ENCODE data around the gene SKOR1.

The SKOR1 gene

GRCh38 chr15:67796196-67797127, 28.8 kb upstream of the SKOR1 start:
- DNase-seq, result no peak

- no peak for DNase-seq
Measured at GRCh38 chr15:67799801-67800205, 25.5 kb upstream of the SKOR1 start.

- no peak for DNase-seq
Measured at GRCh38 chr15:67801142-67801541, 24.2 kb upstream of the SKOR1 start.

- DNase-seq, result no peak
Measured at GRCh38 chr15:67801926-67802914, 23.1 kb upstream of the SKOR1 start.

GRCh38 chr15:67803299-67803698, 22.0 kb upstream of the SKOR1 start:
- no peak for DNase-seq

GRCh38 chr15:67803996-67804843, 21.1 kb upstream of the SKOR1 start:
- DNase-seq, result no peak

GRCh38 chr15:67805008-67805665, 20.2 kb upstream of the SKOR1 start:
- DNase-seq, result no peak

- no peak for DNase-seq
Measured at GRCh38 chr15:67805666-67806516, 19.4 kb upstream of the SKOR1 start.

- DNase-seq, result no peak
Measured at GRCh38 chr15:67806536-67806935, 18.8 kb upstream of the SKOR1 start.

- DNase-seq, result no peak
Measured at GRCh38 chr15:67807141-67807540, 18.2 kb upstream of the SKOR1 start.

GRCh38 chr15:67807836-67808235, 17.5 kb upstream of the SKOR1 start:
- DNase-seq, result no peak

GRCh38 chr15:67808821-67809220, 16.5 kb upstream of the SKOR1 start:
- DNase-seq, result no peak

- DNase-seq, result no peak
Measured at GRCh38 chr15:67809441-67809840, 15.9 kb upstream of the SKOR1 start.

GRCh38 chr15:67809866-67810265, 15.4 kb upstream of the SKOR1 start:
- DNase-seq, result no peak

- DNase-seq, result no peak
Measured at GRCh38 chr15:67812241-67812644, 13.1 kb upstream of the SKOR1 start.

- no peak for DNase-seq
Measured at GRCh38 chr15:67813104-67813634, 12.1 kb upstream of the SKOR1 start.

GRCh38 chr15:67815036-67815592, 10.2 kb upstream of the SKOR1 start:
- no peak for DNase-seq

GRCh38 chr15:67816668-67817067, 8.6 kb upstream of the SKOR1 start:
- DNase-seq, result no peak

GRCh38 chr15:67818464-67818863, 6.8 kb upstream of the SKOR1 start:
- DNase-seq, result no peak

GRCh38 chr15:67819636-67820035, 5.7 kb upstream of the SKOR1 start:
- DNase-seq, result no peak

Measured in NCI-H1105 (cell line).